Measurements from ENCODE around the gene ABHD16A. TPM values are rescaled to one million over a fixed set of nuclear protein-coding genes. Genes with fewer than 3 reads are reported as not detected.
"Not testable (repeated sequence)": the region's sequence is repeated elsewhere in the genome, so short reads cannot be mapped to it uniquely, and the experiment has no call there.

Gene ABHD16A
- total RNA-seq, 1 experiment from 2014 or later: 37.9 TPM

- no peak for DNase-seq (ENCODE audit: low spot score)
Measured at GRCh38 chr6:31715022-31715958, 12.2 kb upstream of the ABHD16A start, which contains the start of gene LY6G6D. Gene LY6G6D (plus strand): TSS chr6:31715348. CDS start chr6:31715356, 8 bp downstream.

GRCh38 chr6:31713991-31714684 lies 11.0 kb upstream of the ABHD16A start:
- no peak for DNase-seq (ENCODE audit: low spot score)

GRCh38 chr6:31713465-31713864 lies 10.3 kb upstream of the ABHD16A start:
- no peak for DNase-seq (ENCODE audit: low spot score)

GRCh38 chr6:31712296-31712695 lies 9.2 kb upstream of the ABHD16A start:
- peak; percentile 53 for DNase-seq (ENCODE audit: low spot score)

- DNase-seq (ENCODE audit: low spot score): no peak
Measured at GRCh38 chr6:31711233-31711632, 8.1 kb upstream of the ABHD16A start.

- no peak for DNase-seq (ENCODE audit: low spot score)
Measured at GRCh38 chr6:31710523-31711219, 7.5 kb upstream of the ABHD16A start.

GRCh38 chr6:31709157-31709556 lies 6.0 kb upstream of the ABHD16A start:
- DNase-seq (ENCODE audit: low spot score): not testable (repeated sequence)

- no peak for DNase-seq (ENCODE audit: low spot score)
Measured at GRCh38 chr6:31708224-31708623, 5.1 kb upstream of the ABHD16A start.

GRCh38 chr6:31707701-31708100 lies 4.6 kb upstream of the ABHD16A start:
- no peak for DNase-seq (ENCODE audit: low spot score)

GRCh38 chr6:31706599-31706998 lies 3.5 kb upstream of the ABHD16A start, which contains the start of gene LY6G6F:
Gene LY6G6F (plus strand): TSS chr6:31706866. CDS start chr6:31706907, 41 bp downstream.
- no peak for DNase-seq (ENCODE audit: low spot score)

- DNase-seq (ENCODE audit: low spot score): no peak
Measured at GRCh38 chr6:31705931-31706330, 2.8 kb upstream of the ABHD16A start.

GRCh38 chr6:31702405-31702818 lies 712 bp downstream of the ABHD16A start:
- no peak for DNase-seq (ENCODE audit: low spot score)

GRCh38 chr6:31701666-31702404 lies 1.3 kb downstream of the ABHD16A start:
- no peak for DNase-seq (ENCODE audit: low spot score)

- no peak for DNase-seq (ENCODE audit: low spot score)
Measured at GRCh38 chr6:31700740-31701401, 2.3 kb downstream of the ABHD16A start.

GRCh38 chr6:31697555-31697954 lies 5.6 kb downstream of the ABHD16A start:
- DNase-seq (ENCODE audit: low spot score): no peak

GRCh38 chr6:31693535-31693934 lies 9.6 kb downstream of the ABHD16A start:
- no peak for DNase-seq (ENCODE audit: low spot score)

- DNase-seq (ENCODE audit: low spot score): no peak
Measured at GRCh38 chr6:31692886-31693285, 10.2 kb downstream of the ABHD16A start.

GRCh38 chr6:31692353-31692752 lies 10.8 kb downstream of the ABHD16A start:
- no peak for DNase-seq (ENCODE audit: low spot score)

- DNase-seq (ENCODE audit: low spot score): no peak
Measured at GRCh38 chr6:31691564-31692108, 11.5 kb downstream of the ABHD16A start.

GRCh38 chr6:31691078-31691463 lies 12.1 kb downstream of the ABHD16A start:
- no peak for DNase-seq (ENCODE audit: low spot score)

Data from HT-29 (cell line).